Measurements from ENCODE around the gene ZSWIM6. TPM values are rescaled to one million over a fixed set of nuclear protein-coding genes. Genes with fewer than 3 reads are reported as not detected.

Gene ZSWIM6
- total and polyA plus RNA-seq, 2 experiments from 2014 or later, result 3.9 to 6.0 TPM

GRCh38 chr5:61399679-61400078 lies 67.6 kb downstream of the ZSWIM6 start:
- Histone ChIP-seq H4K20me1 (replicated peaks; ENCODE audit: insufficient read depth) (no peaks in the 10 kb centered on the region), H3K4me1 (ENCODE audit: insufficient read depth) (peaks cover 6% of the 10 kb centered on the region; the same call in 1 of the 2 replicates), H3K4me2 (no peak overlapping the region), H3K4me3 (no peak overlapping the region), H3K9me2 (ENCODE audit: insufficient read depth) (no peaks in the 10 kb centered on the region), H3F3A (replicated peaks; ENCODE audit: low read depth) (no peaks in the 10 kb centered on the region), H3K36me3 (ENCODE audit: insufficient read depth) (no peaks in the 10 kb centered on the region), H3K27ac (ENCODE audit: low read depth) (no peak overlapping the region), H2AFZ (no peak overlapping the region), H3K79me2 (replicated peaks; ENCODE audit: insufficient read depth) (peaks cover 23% of the 10 kb centered on the region), H3K27me3 (ENCODE audit: insufficient read depth) (no peaks in the 10 kb centered on the region)
- Mint-ChIP-seq H3K27ac (no peak overlapping the region), H3K36me3 (ENCODE audit: low read depth) (peaks cover 16% of the 10 kb centered on the region), H3K9me3 (peaks cover 6% of the 10 kb centered on the region; the same call in 2 of the 3 replicates), H3K27me3 (ENCODE audit: insufficient read depth, low read depth, poor library complexity) (peaks cover 6% of the 10 kb centered on the region), H3K4me3 (no peak overlapping the region), H3K4me1 (peaks cover 33% of the 10 kb centered on the region)
- ATAC-seq, result no peak
- DNase-seq (ENCODE audit: low spot score), result no peak
- no peak for TF ChIP-seq POLR2AphosphoS5 (IDR thresholded peaks at IDR 0.05; ENCODE audit: low read depth)
- TF ChIP-seq CREB1 (CRISPR knock-in tag; IDR thresholded peaks at IDR 0.05; ENCODE audit: low read depth), result no peak
- TF ChIP-seq JUNB (IDR thresholded peaks at IDR 0.05; ENCODE audit: unreplicated experiment), result no peak
- TF ChIP-seq STAT1 (IDR thresholded peaks at IDR 0.05; ENCODE audit: unreplicated experiment), result no peak
- TF ChIP-seq ETS1 (IDR thresholded peaks at IDR 0.05), result no peak
- TF ChIP-seq, protein P1, sequence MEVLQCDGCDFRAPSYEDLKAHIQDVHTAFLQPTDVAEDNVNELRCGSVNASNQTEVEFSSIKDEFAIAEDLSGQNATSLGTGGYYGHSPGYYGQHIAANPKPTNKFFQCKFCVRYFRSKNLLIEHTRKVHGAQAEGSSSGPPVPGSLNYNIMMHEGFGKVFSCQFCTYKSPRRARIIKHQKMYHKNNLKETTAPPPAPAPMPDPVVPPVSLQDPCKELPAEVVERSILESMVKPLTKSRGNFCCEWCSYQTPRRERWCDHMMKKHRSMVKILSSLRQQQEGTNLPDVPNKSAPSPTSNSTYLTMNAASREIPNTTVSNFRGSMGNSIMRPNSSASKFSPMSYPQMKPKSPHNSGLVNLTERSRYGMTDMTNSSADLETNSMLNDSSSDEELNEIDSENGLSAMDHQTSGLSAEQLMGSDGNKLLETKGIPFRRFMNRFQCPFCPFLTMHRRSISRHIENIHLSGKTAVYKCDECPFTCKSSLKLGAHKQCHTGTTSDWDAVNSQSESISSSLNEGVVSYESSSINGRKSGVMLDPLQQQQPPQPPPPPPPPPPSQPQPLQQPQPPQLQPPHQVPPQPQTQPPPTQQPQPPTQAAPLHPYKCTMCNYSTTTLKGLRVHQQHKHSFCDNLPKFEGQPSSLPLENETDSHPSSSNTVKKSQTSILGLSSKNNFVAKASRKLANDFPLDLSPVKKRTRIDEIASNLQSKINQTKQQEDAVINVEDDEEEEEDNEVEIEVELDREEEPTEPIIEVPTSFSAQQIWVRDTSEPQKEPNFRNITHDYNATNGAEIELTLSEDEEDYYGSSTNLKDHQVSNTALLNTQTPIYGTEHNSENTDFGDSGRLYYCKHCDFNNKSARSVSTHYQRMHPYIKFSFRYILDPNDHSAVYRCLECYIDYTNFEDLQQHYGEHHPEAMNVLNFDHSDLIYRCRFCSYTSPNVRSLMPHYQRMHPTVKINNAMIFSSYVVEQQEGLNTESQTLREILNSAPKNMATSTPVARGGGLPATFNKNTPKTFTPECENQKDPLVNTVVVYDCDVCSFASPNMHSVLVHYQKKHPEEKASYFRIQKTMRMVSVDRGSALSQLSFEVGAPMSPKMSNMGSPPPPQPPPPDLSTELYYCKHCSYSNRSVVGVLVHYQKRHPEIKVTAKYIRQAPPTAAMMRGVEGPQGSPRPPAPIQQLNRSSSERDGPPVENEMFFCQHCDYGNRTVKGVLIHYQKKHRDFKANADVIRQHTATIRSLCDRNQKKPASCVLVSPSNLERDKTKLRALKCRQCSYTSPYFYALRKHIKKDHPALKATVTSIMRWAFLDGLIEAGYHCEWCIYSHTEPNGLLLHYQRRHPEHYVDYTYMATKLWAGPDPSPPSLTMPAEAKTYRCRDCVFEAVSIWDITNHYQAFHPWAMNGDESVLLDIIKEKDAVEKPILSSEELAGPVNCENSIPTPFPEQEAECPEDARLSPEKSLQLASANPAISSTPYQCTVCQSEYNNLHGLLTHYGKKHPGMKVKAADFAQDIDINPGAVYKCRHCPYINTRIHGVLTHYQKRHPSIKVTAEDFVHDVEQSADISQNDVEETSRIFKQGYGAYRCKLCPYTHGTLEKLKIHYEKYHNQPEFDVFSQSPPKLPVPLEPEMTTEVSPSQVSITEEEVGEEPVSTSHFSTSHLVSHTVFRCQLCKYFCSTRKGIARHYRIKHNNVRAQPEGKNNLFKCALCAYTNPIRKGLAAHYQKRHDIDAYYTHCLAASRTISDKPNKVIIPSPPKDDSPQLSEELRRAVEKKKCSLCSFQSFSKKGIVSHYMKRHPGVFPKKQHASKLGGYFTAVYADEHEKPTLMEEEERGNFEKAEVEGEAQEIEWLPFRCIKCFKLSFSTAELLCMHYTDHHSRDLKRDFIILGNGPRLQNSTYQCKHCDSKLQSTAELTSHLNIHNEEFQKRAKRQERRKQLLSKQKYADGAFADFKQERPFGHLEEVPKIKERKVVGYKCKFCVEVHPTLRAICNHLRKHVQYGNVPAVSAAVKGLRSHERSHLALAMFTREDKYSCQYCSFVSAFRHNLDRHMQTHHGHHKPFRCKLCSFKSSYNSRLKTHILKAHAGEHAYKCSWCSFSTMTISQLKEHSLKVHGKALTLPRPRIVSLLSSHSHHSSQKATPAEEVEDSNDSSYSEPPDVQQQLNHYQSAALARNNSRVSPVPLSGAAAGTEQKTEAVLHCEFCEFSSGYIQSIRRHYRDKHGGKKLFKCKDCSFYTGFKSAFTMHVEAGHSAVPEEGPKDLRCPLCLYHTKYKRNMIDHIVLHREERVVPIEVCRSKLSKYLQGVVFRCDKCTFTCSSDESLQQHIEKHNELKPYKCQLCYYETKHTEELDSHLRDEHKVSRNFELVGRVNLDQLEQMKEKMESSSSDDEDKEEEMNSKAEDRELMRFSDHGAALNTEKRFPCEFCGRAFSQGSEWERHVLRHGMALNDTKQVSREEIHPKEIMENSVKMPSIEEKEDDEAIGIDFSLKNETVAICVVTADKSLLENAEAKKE (CRISPR knock-in tag; IDR thresholded peaks at IDR 0.05), result no peak
- TF ChIP-seq, protein P2, sequence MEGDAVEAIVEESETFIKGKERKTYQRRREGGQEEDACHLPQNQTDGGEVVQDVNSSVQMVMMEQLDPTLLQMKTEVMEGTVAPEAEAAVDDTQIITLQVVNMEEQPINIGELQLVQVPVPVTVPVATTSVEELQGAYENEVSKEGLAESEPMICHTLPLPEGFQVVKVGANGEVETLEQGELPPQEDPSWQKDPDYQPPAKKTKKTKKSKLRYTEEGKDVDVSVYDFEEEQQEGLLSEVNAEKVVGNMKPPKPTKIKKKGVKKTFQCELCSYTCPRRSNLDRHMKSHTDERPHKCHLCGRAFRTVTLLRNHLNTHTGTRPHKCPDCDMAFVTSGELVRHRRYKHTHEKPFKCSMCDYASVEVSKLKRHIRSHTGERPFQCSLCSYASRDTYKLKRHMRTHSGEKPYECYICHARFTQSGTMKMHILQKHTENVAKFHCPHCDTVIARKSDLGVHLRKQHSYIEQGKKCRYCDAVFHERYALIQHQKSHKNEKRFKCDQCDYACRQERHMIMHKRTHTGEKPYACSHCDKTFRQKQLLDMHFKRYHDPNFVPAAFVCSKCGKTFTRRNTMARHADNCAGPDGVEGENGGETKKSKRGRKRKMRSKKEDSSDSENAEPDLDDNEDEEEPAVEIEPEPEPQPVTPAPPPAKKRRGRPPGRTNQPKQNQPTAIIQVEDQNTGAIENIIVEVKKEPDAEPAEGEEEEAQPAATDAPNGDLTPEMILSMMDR (conservative IDR thresholded peaks at IDR 0.05; ENCODE audit: low read depth in 2 of 2), result no peak
- no peak for TF ChIP-seq REST (IDR thresholded peaks at IDR 0.05; ENCODE audit: unreplicated experiment)
- no peak for TF ChIP-seq EZH2phosphoT487 (IDR thresholded peaks at IDR 0.05; ENCODE audit: unreplicated experiment)
- TF ChIP-seq ZNF114 (CRISPR knock-in tag; IDR thresholded peaks at IDR 0.05), result no peak
- TF ChIP-seq ZNF331 (CRISPR knock-in tag; IDR thresholded peaks at IDR 0.05; ENCODE audit: low read depth), result no peak
- TF ChIP-seq NANOG (IDR thresholded peaks at IDR 0.05; ENCODE audit: borderline replicate concordance), result no peak
- no peak for TF ChIP-seq EZH2 (IDR thresholded peaks at IDR 0.05; ENCODE audit: low read depth, unreplicated experiment)

Data from GM23338 (cell line).